ENCODE data around the gene MTG1.

The MTG1 gene, protein sequence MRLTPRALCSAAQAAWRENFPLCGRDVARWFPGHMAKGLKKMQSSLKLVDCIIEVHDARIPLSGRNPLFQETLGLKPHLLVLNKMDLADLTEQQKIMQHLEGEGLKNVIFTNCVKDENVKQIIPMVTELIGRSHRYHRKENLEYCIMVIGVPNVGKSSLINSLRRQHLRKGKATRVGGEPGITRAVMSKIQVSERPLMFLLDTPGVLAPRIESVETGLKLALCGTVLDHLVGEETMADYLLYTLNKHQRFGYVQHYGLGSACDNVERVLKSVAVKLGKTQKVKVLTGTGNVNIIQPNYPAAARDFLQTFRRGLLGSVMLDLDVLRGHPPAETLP

DNA sequence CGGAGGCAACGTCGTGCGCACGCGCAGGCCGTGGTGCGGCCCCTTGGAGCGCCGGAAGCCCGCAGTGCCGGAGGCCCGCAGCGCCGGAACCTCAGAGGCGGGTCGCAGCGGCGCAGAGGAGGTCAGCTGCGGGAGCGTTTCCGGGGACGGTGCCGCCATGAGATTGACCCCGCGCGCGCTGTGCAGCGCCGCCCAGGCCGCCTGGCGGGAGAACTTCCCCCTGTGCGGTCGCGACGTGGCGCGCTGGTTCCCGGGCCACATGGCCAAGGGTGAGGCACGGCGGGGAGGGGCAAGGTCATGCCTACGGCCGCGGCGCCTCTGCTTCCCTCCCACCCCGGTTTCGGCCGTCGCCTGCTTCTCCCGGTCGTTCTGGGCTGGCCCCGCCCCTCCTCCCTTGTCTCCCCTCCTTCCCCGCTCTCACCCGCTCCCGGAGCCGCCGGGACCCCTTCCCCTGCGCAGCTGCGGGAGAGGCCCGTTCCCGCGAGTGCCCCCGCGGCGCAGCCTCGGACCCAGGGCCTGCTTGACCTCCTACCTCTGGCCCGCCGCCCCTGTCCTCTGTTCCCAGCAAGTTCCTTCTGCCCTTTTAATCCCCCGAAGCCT is at the start of gene MTG1:
Gene MTG1, plus strand, starts transcription at position 94 of the 600 bp plus-strand sequence. Its CDS starts 64 bp downstream, at position 158.
- in situ Hi-C loops (cut with MboI; ENCODE audit: low sequenced_read_pairs) = no loop called here

DNA sequence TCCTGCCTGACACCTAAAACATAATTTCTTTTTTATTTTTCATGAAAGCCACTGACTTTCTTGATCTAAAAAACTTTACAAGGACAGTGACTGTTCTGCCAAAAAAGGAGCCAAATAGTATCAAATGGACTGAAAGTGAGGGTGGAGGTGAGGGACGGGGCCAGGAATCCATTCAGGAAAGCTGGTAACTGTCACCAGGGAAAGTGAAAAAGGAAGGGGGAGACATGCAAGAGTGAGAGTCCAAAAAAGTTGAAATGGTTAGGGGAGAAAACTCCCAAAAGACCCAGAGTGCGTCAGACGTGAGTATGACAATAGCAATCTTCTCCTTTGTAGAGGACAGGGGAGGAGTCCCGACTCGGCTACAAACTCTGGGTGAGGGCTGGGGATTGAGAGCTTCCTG is 49.7 kb upstream of the MTG1 start:
- in situ Hi-C loops (cut with MboI; ENCODE audit: low sequenced_read_pairs) = no loop called here

GRCh38 chr10:133346413-133346812 is 47.5 kb upstream of the MTG1 start:
- in situ Hi-C loops (cut with MboI; ENCODE audit: low sequenced_read_pairs) = no loop called here

DNA sequence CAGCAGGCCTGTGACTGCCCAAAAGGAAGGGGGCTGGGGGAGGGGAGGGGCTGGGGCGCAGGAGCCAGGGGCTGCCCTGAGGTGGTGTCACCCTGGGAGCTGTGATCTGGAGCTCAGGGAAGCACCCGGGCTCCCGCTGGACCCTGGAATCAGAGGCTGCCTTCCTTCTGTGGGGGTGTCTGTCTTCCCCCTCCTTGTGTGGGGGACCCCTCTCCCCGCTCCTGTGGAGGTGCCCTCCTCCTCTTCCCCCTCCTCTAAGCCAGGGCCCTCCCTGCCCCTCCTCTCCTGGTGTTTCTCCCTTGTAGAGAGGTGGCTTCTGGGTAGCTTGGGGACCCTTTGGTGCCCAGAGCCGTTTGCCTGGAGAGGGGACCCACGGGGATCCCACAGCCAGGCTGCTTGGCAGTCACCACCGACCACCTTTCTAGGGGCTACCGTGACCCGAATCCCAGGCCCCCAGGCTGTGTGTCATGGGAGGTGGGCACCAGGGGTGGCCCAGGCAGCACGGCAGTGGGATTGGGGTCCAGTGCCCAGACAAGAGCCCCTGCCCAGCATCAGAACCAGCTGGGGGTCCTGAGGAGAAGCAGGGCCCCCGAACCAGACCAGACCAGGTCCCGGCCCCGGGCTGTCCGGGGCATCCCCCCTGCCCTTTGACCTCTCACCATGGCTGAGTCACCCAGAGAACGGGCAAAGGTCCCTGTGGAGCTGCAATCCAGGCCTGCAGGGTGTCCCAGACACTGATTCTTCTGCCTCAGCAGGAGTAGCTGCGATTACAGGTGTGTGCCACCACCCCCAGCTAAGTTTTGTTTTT is 46.0 kb upstream of the MTG1 start:
- in situ Hi-C loops (cut with MboI; ENCODE audit: low sequenced_read_pairs) = no loop called here

DNA sequence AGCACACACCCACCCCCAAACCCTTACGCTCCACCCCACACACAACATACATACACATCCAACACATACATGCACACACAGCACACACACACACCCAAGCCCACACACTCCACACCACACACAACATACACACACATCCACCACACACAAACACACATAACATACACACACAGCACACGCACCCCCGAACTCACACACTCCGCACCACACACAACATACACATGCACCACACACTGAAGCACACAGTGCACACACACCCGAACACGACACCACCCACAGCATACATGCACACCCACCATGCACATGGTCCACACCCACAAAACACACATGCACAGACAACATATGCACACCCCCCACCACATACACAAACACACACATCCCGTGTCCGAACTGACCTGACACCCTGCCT is 44.8 kb upstream of the MTG1 start:
- in situ Hi-C loops (cut with MboI; ENCODE audit: low sequenced_read_pairs) = no loop called here

DNA sequence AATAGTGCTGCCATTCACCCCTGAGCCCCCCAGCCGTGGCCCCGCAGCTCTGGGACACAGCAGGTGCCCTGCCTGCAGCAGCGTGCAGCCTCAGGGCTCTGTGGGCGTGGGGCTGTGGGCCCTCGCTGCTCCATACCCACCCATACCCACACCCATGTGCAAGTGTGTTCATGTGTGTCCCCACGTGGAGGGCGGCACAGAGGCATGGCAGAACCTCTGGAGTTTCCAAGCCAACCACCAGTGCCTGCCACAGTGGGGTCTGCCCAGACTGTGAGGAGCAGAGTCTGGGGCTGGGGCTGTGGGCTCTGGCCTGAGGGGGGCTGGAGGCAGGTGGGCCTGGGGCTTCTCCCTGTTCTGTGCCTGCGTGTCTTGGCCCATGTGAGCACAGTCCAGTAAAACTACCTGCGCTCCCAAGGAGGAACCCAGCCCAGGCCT is 44.4 kb upstream of the MTG1 start:
- in situ Hi-C loops (cut with MboI; ENCODE audit: low sequenced_read_pairs) = no loop called here

GRCh38 chr10:133350283-133350949 is 43.5 kb upstream of the MTG1 start:
- in situ Hi-C loops (cut with MboI; ENCODE audit: low sequenced_read_pairs) = no loop called here

DNA sequence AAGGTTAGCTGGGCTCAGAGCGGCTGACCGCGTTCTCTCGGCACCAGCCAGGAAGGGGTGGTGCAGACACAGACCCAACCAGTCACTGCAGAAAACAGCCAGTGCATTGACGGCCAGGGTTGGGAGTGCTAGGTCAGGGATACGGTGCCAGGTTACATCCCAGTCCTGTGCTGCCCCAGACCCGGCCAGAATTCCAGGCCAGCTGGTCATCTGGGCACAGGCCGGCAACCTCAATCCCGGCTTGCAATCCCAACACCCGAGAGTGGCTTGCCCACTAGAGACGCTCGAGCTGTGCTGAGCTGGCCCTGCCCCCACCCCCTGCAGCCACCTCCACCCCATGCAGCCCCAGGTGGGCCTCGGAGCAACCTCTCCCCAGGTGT is 43.0 kb upstream of the MTG1 start:
- in situ Hi-C loops (cut with MboI; ENCODE audit: low sequenced_read_pairs) = no loop called here

DNA sequence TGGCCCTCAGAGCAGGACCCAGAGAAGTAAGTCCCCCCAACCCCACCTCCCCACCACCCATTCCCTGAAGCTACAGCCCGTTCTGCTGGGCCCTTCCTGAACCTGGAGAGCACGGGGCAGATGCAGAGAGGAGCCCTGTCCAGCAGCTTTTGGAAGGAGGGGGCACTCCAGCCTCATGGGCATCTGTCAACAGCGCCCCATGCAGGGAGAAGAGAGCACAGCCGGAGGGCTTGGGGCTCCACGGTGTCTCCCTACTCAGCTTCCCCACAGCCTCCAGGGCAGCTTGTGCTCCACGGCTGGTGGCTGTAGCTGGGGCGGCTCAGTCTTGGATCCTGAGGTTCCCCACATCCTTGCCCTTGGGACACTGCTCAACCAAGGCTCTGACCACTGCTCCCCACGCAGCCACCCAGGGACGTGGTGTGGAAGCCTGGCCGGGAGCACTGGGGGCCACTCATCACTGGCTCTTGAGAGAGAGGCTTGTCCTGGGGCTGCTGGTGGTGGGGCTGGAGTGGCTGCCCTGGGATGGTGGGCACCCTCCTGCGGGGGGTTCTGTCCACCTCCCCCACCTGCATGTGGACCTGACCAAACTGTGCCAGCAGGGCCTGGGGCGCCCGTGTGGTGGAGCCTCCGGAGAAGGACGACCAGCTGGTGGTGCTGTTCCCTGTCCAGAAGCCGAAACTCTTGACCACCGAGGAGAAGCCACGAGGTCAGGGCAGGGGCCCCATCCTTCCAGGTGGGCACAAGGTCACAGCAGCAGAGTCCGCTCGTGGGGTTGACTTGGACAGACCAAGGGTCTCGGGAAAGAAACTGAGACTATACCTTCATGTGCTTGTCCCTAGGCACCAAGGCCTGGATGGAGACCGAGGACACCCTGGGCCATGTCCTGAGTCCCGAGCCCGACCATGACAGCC is 42.3 kb upstream of the MTG1 start:
- in situ Hi-C loops (cut with MboI; ENCODE audit: low sequenced_read_pairs) = no loop called here

GRCh38 chr10:133353202-133353959 is 40.6 kb upstream of the MTG1 start:
- in situ Hi-C loops (cut with MboI; ENCODE audit: low sequenced_read_pairs) = no loop called here

DNA sequence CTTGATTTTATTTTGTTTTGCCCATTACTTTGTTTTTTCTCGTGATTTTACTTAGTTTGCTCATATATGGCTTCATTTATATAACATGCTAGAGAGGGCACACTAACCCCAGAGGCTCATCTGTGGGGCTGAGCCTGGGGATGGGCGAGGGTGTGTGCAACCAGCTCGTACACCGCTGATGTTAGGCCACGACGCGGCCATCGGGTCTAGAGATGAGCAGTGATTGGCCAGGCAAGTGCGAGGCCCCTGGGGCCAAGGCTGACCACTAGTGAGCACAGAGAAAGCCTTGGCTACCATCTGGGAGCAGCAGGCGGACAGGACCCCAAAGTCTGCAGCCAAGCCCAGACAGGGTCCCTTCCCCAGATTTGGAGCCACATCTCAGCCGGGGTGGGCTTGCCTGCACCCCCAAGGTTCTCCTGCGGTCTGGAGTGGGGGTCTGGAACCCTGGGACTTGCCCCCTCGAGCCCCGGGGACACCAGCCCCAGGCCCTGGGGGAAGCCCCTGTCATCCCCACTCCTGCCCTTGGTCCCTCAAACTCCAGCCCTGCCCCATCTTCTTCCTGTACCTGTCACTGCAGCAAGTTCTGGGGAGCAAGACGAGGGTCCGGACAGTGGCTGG is 39.9 kb upstream of the MTG1 start:
- in situ Hi-C loops (cut with MboI; ENCODE audit: low sequenced_read_pairs) = no loop called here

GRCh38 chr10:133354672-133355240 is 39.2 kb upstream of the MTG1 start:
- in situ Hi-C loops (cut with MboI; ENCODE audit: low sequenced_read_pairs) = no loop called here

- in situ Hi-C loops (cut with MboI; ENCODE audit: low sequenced_read_pairs) = no loop called here
These were observed 38.7 kb upstream of the MTG1 start for GRCh38 chr10:133355266-133355665.

- in situ Hi-C loops (cut with MboI; ENCODE audit: low sequenced_read_pairs) = no loop called here
These were observed 38.0 kb upstream of the MTG1 start for GRCh38 chr10:133355991-133356390.

GRCh38 chr10:133356549-133357284 is 37.2 kb upstream of the MTG1 start:
- in situ Hi-C loops (cut with MboI; ENCODE audit: low sequenced_read_pairs) = no loop called here

- in situ Hi-C loops (cut with MboI; ENCODE audit: low sequenced_read_pairs) = no loop called here
These were observed 36.4 kb upstream of the MTG1 start, which contains the start of gene FUOM for GRCh38 chr10:133357285-133358161. FUOM (minus strand) TSS chr10:133358019; CDS start chr10:133358007, 12 bp downstream.
